DND-41 (cell line): ENCODE measurements around the gene MYPN.

Experiments used
- ATAC-seq: fragments of 200-7000 bp; cut with Tn5 transposase; 3 replicates; pipeline ENCODE4 v1.9.1; 2021; ENCODE audit warnings: low read depth; ENCODE audit not compliant: insufficient read depth
- DNase-seq: peaks from one replicate; pipeline ENCODE4 v3.0.0-alpha.2; 2020
- H2AFZ ChIP-seq: 2 replicates; pipeline ENCODE4 v1.6.0; 2012; ENCODE audit warnings: low read depth, low read length
- H3K27ac ChIP-seq: 2 replicates; pipeline ENCODE4 v1.5.1; 2012; ENCODE audit warnings: low read length, inconsistent platforms
- H3K27me3 ChIP-seq: fragments of 200-600 bp; sonication (generic); 2 replicates; pipeline ENCODE4 v1.6.0; 2012; ENCODE audit warnings: low read length, mild to moderate bottlenecking, inconsistent platforms; ENCODE audit not compliant: insufficient read depth, poor library complexity
- H3K36me3 ChIP-seq: 2 replicates; pipeline ENCODE4 v1.5.1; 2012; ENCODE audit warnings: low read length, inconsistent platforms; ENCODE audit not compliant: insufficient read depth
- H3K4me1 ChIP-seq: 2 replicates; pipeline ENCODE4 v1.5.1; 2012; ENCODE audit warnings: mild to moderate bottlenecking, low read length; ENCODE audit not compliant: insufficient read depth
- H3K4me2 ChIP-seq: 2 replicates; pipeline ENCODE4 v1.6.0; 2012; ENCODE audit warnings: mild to moderate bottlenecking, moderate library complexity, low read length, inconsistent platforms; ENCODE audit not compliant: insufficient read depth
- H3K4me3 ChIP-seq, 2 experiments: fragments of 200-600 bp in 1 of 2; shearing (Covaris generic) in 1 of 2; 2 replicates each; pipeline ENCODE4 v1.5.1; 2012 to 2016; ENCODE audit warnings: inconsistent platforms in 2 of 2, low read length in 2 of 2, mild to moderate bottlenecking in 2 of 2, low read depth in 1 of 2, moderate library complexity in 1 of 2
- H3K79me2 ChIP-seq: 2 replicates; pipeline ENCODE4 v1.6.0; 2012; ENCODE audit warnings: low read length, inconsistent platforms; ENCODE audit not compliant: insufficient read depth
- H3K9ac ChIP-seq: 2 replicates; pipeline ENCODE4 v1.6.0; 2012; ENCODE audit warnings: low read depth, mild to moderate bottlenecking, inconsistent platforms, low read length, moderate library complexity
- H3K9me3 ChIP-seq: 2 replicates; pipeline ENCODE4 v1.5.1; 2012; ENCODE audit warnings: low read length, moderate library complexity, mild to moderate bottlenecking, inconsistent platforms; ENCODE audit not compliant: insufficient read depth, severe bottlenecking
- H4K20me1 ChIP-seq: 2 replicates; pipeline ENCODE4 v1.6.0; 2012; ENCODE audit warnings: low read length; ENCODE audit not compliant: insufficient read depth
- CTCF ChIP-seq: IDR thresholded peaks from 2 replicates; pipeline ENCODE4 v1.5.1; 2012; ENCODE audit warnings: borderline replicate concordance, low read length, moderate library complexity, mild to moderate bottlenecking; ENCODE audit not compliant: poor library complexity, severe bottlenecking; ENCODE audit errors: extremely low read depth
- EZH2 ChIP-seq: IDR thresholded peaks from 3 replicates; pipeline ENCODE4 v1.6.1; 2012; ENCODE audit warnings: borderline replicate concordance, low read depth, mild to moderate bottlenecking, moderate library complexity, low read length, inconsistent platforms; ENCODE audit not compliant: severe bottlenecking

The MYPN gene

DNA sequence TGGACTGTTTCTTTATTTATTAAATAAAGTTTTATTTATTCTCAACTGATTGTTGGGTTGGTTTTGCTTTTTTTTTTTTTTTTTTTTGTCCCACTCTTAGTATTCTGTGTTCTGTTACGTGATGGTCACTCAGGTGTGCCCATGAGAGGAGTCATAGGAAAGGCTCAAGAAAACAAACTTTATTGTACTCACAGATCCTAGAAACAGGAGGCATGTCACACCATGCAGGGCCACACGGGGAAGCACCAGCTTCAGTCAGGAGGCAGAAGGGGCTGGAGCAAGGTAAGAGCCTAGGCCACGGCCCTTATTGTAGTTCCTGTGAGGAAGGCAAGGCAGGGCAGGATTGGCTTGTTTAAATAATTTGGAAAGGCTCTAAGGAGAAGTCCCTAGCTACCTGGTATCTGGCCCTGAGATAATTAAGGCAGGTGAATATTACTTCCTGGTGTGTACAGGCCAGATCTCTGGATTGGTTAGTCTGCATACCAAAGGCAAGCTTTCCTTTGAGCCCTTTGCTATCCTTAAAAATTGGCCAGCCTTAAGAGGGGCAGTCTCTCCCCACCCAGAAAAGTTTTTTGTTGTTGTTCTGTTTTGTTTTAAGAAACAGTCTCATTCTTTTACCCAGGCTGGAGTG, 114.4 kb downstream of the MYPN start:
- H3K79me2 ChIP-seq, result no peaks in the 10 kb centered on the region
- peak; percentile 40 for TF ChIP-seq CTCF
- TF ChIP-seq EZH2, result no peak
- peaks cover 6% of the 10 kb centered on the region for H3K27me3 ChIP-seq
- H3K9me3 ChIP-seq, result no peaks in the 10 kb centered on the region
- no peak overlapping the region for H3K9ac ChIP-seq
- ATAC-seq, result peak; percentile 60; the same call in 1 of the 3 replicates
- H2AFZ ChIP-seq, result no peak overlapping the region; the same call in 1 of the 2 replicates
- no peaks in the 10 kb centered on the region for H3K4me1 ChIP-seq
- H3K4me3 ChIP-seq, result no peak overlapping the region
- H4K20me1 ChIP-seq, result no peaks in the 10 kb centered on the region
- no peak overlapping the region for H3K27ac ChIP-seq
- H3K4me2 ChIP-seq, result no peak overlapping the region
- no peaks in the 10 kb centered on the region for H3K36me3 ChIP-seq
- DNase-seq, result peak; percentile 13

DNA sequence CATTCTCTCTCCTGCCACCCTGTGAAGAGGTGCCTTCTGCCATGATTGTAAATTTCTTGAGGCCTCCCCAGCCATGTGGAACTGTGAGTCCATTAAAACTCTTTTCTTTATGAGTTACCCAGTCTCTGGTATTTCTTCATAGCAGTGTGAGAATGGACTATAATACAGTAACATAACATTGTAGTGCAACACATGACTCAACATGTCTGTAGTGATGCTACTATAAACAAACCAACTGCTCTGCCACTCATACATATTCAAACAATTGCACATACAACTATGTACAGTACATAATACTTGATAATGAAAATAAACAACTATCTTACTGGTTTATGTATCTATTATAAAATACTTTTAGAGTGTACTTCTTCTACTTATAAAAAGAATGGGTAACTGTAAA, 115.5 kb downstream of the MYPN start:
- no peaks in the 10 kb centered on the region for H3K79me2 ChIP-seq
- no peaks in the 10 kb centered on the region for H3K9me3 ChIP-seq
- ATAC-seq (no peak), DNase-seq (no peak)
- no peak overlapping the region for H3K4me3 ChIP-seq
- no peak overlapping the region for H3K27ac ChIP-seq
- H3K9ac ChIP-seq, result no peak overlapping the region
- H3K4me2 ChIP-seq, result no peak overlapping the region
- peaks cover 10% of the 10 kb centered on the region for H3K27me3 ChIP-seq
- H4K20me1 ChIP-seq, result no peaks in the 10 kb centered on the region
- H3K4me1 ChIP-seq, result no peaks in the 10 kb centered on the region
- no peaks in the 10 kb centered on the region for H3K36me3 ChIP-seq
- TF ChIP-seq EZH2 (no peak), CTCF (no peak)
- H2AFZ ChIP-seq, result no peak overlapping the region

- Histone ChIP-seq H3K27me3 (peaks cover 24% of the 10 kb centered on the region), H2AFZ (no peak overlapping the region), H3K9me3 (no peaks in the 10 kb centered on the region), H3K4me1 (no peaks in the 10 kb centered on the region), H3K9ac (no peak overlapping the region), H3K4me3 (no peak overlapping the region), H3K79me2 (no peaks in the 10 kb centered on the region), H3K27ac (no peak overlapping the region), H3K4me2 (no peak overlapping the region), H4K20me1 (no peaks in the 10 kb centered on the region), H3K36me3 (no peaks in the 10 kb centered on the region)
- TF ChIP-seq CTCF (no peak), EZH2 (no peak)
- DNase-seq, result no peak
- no peak for ATAC-seq
Measured at GRCh38 chr10:68230268-68230667, 121.0 kb downstream of the MYPN start.
